ENCODE data around the gene ASB6.

ASB6 gene

DNA sequence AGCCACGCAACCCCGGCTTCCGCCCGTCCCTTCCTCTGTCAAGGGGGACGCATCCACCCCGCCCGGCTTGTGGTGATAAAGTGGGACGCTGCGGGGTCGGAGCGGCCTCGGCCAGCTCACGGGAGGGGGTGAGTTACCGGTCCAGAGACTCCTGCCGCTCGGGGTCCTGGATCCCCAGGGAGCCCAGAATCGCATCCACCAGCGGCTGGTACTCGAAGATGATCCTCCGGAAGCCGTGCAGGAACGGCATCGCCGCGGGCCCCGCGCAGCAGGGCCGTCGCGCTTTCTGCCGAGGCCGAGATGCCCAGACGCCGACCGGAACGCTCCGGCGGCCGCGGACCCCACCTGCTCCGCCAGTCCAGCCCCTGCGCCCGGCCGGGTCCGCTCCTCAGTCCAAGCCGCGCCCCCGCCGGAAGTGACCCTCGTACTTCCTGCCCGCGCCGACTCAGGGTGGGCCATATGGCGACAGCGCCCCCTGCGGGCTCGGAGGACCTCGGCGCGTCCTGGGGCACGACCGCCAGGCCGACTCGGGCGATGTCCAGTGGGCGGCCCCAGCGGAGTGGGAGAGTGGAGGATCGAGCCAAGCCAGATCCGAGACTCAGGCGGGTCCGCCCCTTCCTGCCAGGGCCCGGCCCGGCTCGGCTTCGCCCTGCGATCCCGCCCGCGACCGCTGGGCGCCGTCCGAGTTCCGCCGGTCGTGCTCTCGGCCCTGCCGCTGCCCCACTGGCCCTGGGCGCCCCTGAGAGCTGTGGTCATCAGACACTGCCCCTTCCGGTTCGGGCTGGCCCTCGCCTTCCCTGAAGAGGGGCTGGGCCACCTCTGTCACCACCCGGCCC lies at the start of gene ASB6:
Gene ASB6, minus strand, starts transcription at position 402 of the 836 bp plus-strand sequence. Its CDS starts 152 bp downstream, at position 250.
- DNase-seq: peak; percentile 80

GRCh38 chr9:129688285-129689043 lies 46.5 kb upstream of the ASB6 start:
- DNase-seq: no peak

DNA sequence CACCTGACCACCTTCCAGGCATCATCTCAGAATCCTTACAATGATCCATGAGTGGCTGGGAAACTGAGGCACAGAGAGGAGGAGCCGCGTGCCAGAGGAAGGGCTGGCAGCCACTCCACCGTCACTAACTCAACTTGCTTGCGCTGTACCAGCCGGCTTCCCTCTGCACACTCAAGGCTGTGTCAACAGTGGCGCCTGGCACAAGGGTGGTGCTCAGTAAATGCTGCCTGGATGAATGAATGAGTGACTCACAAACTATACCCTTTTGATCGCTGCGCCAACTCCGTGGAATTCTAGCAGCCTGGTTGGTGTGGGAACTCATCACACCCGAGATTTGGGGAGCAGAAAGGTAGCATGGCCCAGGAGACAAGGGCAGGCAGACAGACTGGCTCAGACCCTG lies 45.4 kb upstream of the ASB6 start:
- DNase-seq: no peak

GRCh38 chr9:129686736-129687135 lies 44.8 kb upstream of the ASB6 start:
- no peak for DNase-seq

DNA sequence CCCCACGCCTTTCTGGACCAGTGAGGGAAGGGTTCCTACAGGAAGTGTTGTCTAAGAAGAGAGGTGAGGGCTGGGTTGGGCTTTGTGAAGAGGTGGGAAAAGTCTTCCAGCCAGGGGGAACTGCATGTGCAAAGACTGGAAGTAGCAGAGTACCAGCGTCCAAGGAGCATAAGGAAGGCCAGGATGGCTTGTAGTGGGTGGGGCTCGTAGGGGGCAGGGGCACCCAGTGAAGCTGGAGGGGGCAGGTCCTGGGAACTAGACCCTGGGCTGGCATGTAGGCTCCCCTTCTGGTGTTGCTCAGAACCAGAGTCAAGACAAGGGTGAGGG lies 43.9 kb upstream of the ASB6 start:
- DNase-seq: no peak

- no peak for DNase-seq
These were observed 43.4 kb upstream of the ASB6 start for GRCh38 chr9:129685220-129685932.

- no peak for DNase-seq
These were observed 40.4 kb upstream of the ASB6 start for GRCh38 chr9:129682381-129682780.

- no peak for DNase-seq
These were observed 40.0 kb upstream of the ASB6 start for GRCh38 chr9:129681924-129682323.

- DNase-seq: no peak
These were observed 37.6 kb upstream of the ASB6 start for GRCh38 chr9:129679537-129679936.

GRCh38 chr9:129678844-129679243 lies 36.9 kb upstream of the ASB6 start:
- DNase-seq: no peak

DNA sequence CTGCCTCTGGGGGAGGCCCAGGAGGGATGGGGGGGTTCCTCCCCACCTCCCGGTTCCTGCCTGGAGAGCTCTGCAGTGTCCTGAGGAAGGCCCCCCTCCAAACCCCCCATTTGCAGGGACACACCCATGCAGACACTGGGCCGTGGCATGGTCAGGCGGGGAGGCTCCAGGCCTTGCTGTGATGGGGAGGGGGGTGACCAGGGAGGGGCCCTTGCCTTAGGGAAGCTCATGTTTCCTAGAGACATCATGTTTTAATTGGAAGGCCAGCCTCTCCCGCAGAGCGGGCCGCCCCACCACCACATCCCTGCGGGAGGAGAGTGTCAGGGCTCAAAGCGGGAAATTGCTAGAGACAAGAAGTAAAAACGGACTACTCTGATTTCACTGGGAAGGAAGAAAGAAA lies 35.5 kb upstream of the ASB6 start:
- no peak for DNase-seq

DNA sequence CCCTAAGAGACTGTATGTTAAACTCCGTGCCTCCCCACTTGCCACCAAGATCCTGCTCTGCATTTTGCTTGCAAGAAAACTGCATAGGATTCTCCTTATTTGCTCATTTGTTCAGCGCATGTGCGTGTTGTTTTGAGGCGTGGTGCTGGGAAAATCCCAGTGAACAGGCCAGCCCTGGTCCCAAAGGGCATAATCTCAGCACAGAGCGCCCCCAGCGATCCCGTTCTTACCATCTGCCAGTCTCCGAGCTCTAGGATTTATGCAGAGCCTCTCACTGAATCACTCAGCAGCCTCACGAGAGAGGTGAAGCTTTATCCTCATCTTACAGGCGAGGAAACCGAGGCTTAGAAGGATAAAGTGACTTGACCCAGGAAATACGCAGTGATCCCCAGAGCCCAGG lies 35.0 kb upstream of the ASB6 start:
- DNase-seq: no peak

DNA sequence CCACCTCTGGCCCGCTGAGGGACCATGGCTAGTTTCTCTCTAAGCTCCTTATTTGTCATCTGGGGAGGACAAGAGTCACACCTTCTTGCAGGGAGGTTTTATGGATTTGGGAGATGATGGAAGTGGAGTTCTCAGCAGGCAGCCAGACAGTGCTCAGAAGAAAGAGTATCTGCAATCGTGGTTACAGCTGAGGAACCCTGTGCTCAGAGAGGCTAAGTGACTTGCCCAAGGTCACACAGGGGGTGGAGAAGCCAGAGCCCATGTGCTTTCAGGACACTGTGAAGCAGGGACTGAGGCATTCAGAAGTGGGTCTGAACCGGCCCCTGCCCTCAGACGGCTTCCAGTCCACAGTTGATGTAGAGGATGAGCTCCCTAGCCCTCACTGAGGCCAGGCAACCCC lies 34.3 kb upstream of the ASB6 start:
- no peak for DNase-seq

DNA sequence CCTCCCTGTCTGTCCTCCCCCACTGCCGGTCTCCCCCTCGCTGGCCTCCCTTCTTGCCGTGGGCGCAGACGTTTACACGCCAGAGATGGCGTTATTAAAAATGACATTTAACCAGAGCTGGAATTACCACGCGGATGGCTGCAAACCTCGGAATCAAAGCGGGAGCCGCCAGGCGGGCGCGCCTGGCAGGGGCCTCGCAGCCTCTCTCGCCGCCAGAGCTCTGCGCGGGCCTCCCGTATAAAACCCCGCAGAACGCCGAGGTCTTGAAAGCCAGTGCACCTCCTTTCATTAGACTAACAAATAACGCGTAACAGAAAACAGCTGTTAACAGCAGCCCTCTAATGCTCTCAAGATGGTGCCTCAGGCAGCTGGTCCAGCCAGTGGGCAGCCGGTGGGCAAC lies 33.7 kb upstream of the ASB6 start:
- no peak for DNase-seq

GRCh38 chr9:129674229-129674628 lies 32.3 kb upstream of the ASB6 start:
- no peak for DNase-seq

GRCh38 chr9:129673602-129674001 lies 31.7 kb upstream of the ASB6 start:
- DNase-seq: no peak

GRCh38 chr9:129672702-129673101 lies 30.8 kb upstream of the ASB6 start:
- no peak for DNase-seq

DNA sequence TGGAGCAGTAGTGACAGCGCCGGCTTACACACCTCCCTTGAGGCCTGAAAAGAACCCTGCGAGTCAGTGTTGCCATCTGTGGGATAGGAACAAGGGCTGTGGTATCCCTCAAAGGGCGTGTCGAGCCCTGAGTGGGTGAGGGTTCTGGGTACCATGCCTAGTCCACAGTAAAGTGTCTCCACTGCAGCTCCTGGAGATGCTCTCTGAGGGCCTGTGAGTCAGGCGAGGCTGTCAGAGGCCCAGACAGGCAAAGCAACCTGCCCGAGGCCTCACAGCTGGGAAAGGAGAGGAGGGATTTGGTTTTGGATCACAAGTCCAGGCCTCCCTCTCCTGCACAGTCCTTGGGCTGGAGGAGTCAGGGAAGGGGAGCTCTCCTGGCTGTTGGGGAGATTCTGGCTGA lies 29.6 kb upstream of the ASB6 start:
- DNase-seq: no peak

GRCh38 chr9:129671065-129671464 lies 29.1 kb upstream of the ASB6 start:
- DNase-seq: no peak

DNA sequence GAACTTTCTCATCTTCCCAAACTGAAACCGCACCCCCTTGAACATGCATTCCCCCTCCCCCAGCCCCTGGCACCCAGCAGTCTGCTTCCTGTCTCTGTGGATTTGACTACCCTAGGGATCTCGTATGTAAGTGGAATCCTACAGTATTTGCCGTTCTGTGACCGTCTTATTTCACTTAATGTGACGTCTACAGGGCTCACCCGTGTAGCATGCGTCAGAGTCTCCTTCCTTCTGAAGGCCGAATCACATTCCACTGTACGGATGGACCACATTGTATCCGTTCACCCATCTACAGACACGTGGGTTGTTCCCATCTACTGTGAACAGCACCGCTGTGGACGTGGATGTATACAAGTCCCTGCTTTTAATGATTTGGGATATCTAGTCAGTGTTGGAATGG lies 28.0 kb upstream of the ASB6 start:
- no peak for DNase-seq

- DNase-seq: no peak
These were observed 27.3 kb upstream of the ASB6 start for GRCh38 chr9:129669141-129669718.

- no peak for DNase-seq
These were observed 25.9 kb upstream of the ASB6 start for GRCh38 chr9:129667850-129668249.

GRCh38 chr9:129667378-129667777 lies 25.4 kb upstream of the ASB6 start:
- DNase-seq: no peak

DNA sequence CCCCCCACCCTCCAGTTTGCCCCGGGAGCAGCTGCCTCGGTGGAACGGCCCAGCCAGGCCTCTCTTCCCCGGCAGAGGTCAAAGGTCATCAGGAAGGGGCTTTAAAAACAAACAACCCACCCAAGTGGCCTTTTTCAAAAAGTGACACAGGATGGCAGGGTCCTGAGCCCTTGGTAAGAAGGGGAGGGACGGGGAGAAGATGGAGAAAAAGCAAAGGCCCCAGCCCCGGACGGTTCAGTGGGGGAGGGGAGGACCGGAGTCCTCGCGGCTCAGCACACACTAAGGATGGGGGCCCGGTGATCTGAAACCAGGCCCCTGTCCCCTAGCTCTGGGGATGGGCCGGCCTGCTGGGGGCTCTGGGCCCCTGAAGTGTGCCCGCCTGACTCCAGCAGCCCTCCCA lies 24.6 kb upstream of the ASB6 start:
- no peak for DNase-seq

All from NCI-H1105 treated with DMSO at 0.1 percent for 48 hours (cell line).